ENCODE measurements around the gene SLC4A4. TPM values are rescaled to one million over a fixed set of nuclear protein-coding genes. Genes with fewer than 3 reads are reported as not detected.

Gene SLC4A4
- polyA plus RNA-seq, 1 of the 3 experiments (the other 2 are of a cell fraction): not detected

DNA sequence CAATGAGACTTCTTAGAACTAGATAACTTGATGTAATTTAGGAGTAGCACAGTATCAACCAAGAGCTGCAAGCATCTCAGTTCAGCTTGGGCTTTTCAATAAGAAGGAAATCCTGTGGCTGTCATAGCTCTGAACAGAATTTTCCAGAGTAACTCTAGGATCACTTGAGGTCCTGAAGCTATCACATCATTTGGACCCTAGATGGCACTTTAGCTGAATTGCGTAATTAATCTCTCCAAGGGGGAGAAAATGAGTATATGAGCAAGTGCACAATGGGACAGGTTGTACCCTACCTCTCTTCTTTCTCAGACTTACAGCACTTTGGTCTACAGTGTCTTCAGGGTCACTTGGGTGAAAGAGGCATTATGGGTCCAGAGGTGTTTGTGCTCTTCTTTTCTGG is 45.2 kb downstream of the SLC4A4 start:
- Histone ChIP-seq H4K20me1 (ENCODE audit: insufficient read depth) (no peaks in the 10 kb centered on the region), H3K27me3 (ENCODE audit: insufficient read depth) (no peaks in the 10 kb centered on the region), H3F3A (replicated peaks; ENCODE audit: insufficient read depth) (no peaks in the 10 kb centered on the region), H3K9me2 (no peaks in the 10 kb centered on the region), H3K27ac (ENCODE audit: low read depth in 2 of 2, low read length in 1 of 2) (no peak overlapping the region), H3K36me3 (replicated peaks in 1 of 2; ENCODE audit: control insufficient read depth in 1 of 2, insufficient read depth in 2 of 2, low read length in 1 of 2) (no peaks in the 10 kb centered on the region), H3K9ac (no peak overlapping the region), H3K9me3 (no peaks in the 10 kb centered on the region), H3K4me1 (ENCODE audit: control insufficient read depth in 1 of 2, insufficient read depth in 2 of 2, low read depth in 1 of 2, low read length in 1 of 2) (no peaks in the 10 kb centered on the region), H3K4me3 (ENCODE audit: low read depth in 2 of 2, low read length in 1 of 2) (no peak overlapping the region), H2AFZ (ENCODE audit: low read depth) (no peak overlapping the region), H3K79me2 (ENCODE audit: insufficient read depth) (no peaks in the 10 kb centered on the region), H3K4me2 (no peak overlapping the region)
- TF ChIP-seq SIN3A (IDR thresholded peaks at IDR 0.05; ENCODE audit: borderline replicate concordance, low read depth, low read length) (no peak), TEAD4 (IDR thresholded peaks at IDR 0.05; ENCODE audit: borderline replicate concordance, insufficient read depth) (no peak), RCOR1 (IDR thresholded peaks at IDR 0.05; ENCODE audit: low read length) (no peak), MEF2A (IDR thresholded peaks at IDR 0.05; ENCODE audit: borderline replicate concordance, low read depth) (no peak), ELF1 (IDR thresholded peaks at IDR 0.05) (no peak), JUND (IDR thresholded peaks at IDR 0.05) (no peak), MXI1 (IDR thresholded peaks at IDR 0.05; ENCODE audit: low read depth, low read length) (no peak), RAD21 (IDR thresholded peaks at IDR 0.05; ENCODE audit: low read length) (no peak), GABPA (IDR thresholded peaks at IDR 0.05; ENCODE audit: low read depth) (no peak)
- ChIA-PET POLR2A (no interaction called here), CTCF (no interaction called here)
- DNase-seq: no peak
- WGBS (ENCODE audit: low lambda C conversion rate): 9% methylated on average over 1 of the region's 1 CpG

DNA sequence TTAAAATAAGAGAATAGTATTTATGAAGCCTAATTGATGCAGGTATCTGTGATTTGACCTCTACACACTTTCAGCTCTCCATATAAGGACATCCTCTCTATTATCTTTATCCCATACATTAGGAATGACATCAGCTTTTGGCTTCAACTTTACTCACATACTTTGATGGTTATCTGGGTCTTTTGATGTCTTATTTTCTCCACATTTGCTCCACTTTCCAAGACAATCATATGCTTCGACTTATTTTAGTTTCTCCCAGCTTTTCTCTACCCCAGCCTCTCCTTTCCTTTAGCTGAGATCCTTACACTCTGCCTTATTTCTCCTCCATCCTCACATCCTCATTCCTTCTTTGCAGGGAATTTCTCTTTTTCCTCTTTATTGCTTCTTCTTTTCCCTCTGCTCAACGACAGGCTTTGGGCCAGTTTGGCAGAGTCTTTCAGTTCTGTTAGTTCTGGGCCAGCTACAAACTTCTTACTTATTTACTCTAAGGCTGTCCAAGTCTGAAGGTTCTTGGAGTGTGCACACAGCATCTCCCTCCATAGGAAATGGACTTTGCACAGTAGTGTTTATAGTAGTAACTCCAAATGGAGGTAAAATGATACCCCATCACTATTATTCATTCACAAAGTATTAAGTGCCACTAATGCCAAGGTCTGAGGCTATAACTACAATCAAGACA is 50.5 kb downstream of the SLC4A4 start:
- no peaks in the 10 kb centered on the region for H3K4me1 ChIP-seq (ENCODE audit: control insufficient read depth in 1 of 2, insufficient read depth in 2 of 2, low read depth in 1 of 2, low read length in 1 of 2)
- H2AFZ ChIP-seq (ENCODE audit: low read depth): no peak overlapping the region
- 0% methylated on average over 2 of the region's 2 CpGs for WGBS (ENCODE audit: low lambda C conversion rate)
- POLR2A ChIA-PET: no interaction called here
- H3K9me2 ChIP-seq: no peaks in the 10 kb centered on the region
- no peaks in the 10 kb centered on the region for H3K79me2 ChIP-seq (ENCODE audit: insufficient read depth)
- H3K27ac ChIP-seq (ENCODE audit: low read depth in 2 of 2, low read length in 1 of 2): no peak overlapping the region
- H3K9me3 ChIP-seq: no peaks in the 10 kb centered on the region
- H4K20me1 ChIP-seq (ENCODE audit: insufficient read depth): no peaks in the 10 kb centered on the region
- H3K27me3 ChIP-seq (ENCODE audit: insufficient read depth): no peaks in the 10 kb centered on the region
- H3K36me3 ChIP-seq (replicated peaks in 1 of 2; ENCODE audit: control insufficient read depth in 1 of 2, insufficient read depth in 2 of 2, low read length in 1 of 2): no peaks in the 10 kb centered on the region
- no peak overlapping the region for H3K9ac ChIP-seq
- no peak for DNase-seq
- no peak overlapping the region for H3K4me2 ChIP-seq
- H3F3A ChIP-seq (replicated peaks; ENCODE audit: insufficient read depth): no peaks in the 10 kb centered on the region
- TF ChIP-seq ELF1 (IDR thresholded peaks at IDR 0.05): no peak
- TF ChIP-seq, protein P1, sequence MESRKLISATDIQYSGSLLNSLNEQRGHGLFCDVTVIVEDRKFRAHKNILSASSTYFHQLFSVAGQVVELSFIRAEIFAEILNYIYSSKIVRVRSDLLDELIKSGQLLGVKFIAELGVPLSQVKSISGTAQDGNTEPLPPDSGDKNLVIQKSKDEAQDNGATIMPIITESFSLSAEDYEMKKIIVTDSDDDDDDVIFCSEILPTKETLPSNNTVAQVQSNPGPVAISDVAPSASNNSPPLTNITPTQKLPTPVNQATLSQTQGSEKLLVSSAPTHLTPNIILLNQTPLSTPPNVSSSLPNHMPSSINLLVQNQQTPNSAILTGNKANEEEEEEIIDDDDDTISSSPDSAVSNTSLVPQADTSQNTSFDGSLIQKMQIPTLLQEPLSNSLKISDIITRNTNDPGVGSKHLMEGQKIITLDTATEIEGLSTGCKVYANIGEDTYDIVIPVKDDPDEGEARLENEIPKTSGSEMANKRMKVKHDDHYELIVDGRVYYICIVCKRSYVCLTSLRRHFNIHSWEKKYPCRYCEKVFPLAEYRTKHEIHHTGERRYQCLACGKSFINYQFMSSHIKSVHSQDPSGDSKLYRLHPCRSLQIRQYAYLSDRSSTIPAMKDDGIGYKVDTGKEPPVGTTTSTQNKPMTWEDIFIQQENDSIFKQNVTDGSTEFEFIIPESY (IDR thresholded peaks at IDR 0.05; ENCODE audit: borderline replicate concordance, low read depth): no peak
- TF ChIP-seq FOXJ3 (CRISPR knock-in tag; IDR thresholded peaks at IDR 0.05): no peak
- TF ChIP-seq POLR2AphosphoS5 (IDR thresholded peaks at IDR 0.05; ENCODE audit: low read depth, low read length): no peak
- no peak for TF ChIP-seq SIN3A (IDR thresholded peaks at IDR 0.05; ENCODE audit: borderline replicate concordance, low read depth, low read length)
- no peak for TF ChIP-seq RAD21 (IDR thresholded peaks at IDR 0.05; ENCODE audit: low read length)
- TF ChIP-seq, protein P2, sequence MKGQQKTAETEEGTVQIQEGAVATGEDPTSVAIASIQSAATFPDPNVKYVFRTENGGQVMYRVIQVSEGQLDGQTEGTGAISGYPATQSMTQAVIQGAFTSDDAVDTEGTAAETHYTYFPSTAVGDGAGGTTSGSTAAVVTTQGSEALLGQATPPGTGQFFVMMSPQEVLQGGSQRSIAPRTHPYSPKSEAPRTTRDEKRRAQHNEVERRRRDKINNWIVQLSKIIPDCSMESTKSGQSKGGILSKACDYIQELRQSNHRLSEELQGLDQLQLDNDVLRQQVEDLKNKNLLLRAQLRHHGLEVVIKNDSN (IDR thresholded peaks at IDR 0.05; ENCODE audit: borderline replicate concordance, low read depth): no peak
- no peak for TF ChIP-seq RXRA (IDR thresholded peaks at IDR 0.05; ENCODE audit: borderline replicate concordance, low read depth)
- H3K4me3 ChIP-seq (ENCODE audit: low read depth in 2 of 2, low read length in 1 of 2): no peak overlapping the region
- CTCF ChIA-PET: no interaction called here
